ENCODE data around the gene XRCC4. TPM values are rescaled to one million over a fixed set of nuclear protein-coding genes. Genes with fewer than 3 reads are reported as not detected.

Gene XRCC4
- total RNA-seq, 1 experiment from 2014 or later, result 10.8 TPM

DNA sequence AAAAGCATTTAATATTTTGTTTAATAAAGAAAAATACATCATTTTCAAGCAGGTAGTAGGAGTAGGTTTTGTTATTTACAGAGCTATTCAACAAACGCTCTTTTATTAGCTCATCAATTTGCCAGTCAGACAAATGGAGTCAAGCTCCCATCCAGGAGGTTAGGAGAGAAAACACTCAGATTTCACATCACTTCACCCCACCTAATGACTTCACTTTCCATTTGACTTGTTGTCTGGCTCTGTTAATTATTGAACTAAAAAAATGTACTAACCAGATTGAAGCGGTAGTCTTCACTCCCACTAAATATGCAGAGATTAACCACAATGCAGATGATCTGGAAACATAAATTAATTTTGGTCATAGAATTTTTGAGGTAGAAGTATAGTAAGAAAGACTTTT is 200.6 kb downstream of the XRCC4 start:
- no peak overlapping the region for H3K23ac ChIP-seq (ENCODE audit: insufficient read length, low read depth, low read length)
- H3K9ac ChIP-seq (ENCODE audit: extremely low read depth, insufficient read length, low read length), result no peak overlapping the region
- H2BK20ac ChIP-seq (ENCODE audit: low read depth, low read length, poor library complexity, severe bottlenecking), result no peak overlapping the region
- H3K27ac ChIP-seq (ENCODE audit: insufficient read length, low read depth, low read length), result no peak overlapping the region
- peaks cover 0 to 2% (median 0%) of the 10 kb centered on the region in 3 experiments; a peak in 1 of 7 replicates for H3K36me3 Mint-ChIP-seq (ENCODE audit: insufficient read depth in 1 of 3, low read depth in 3 of 3)
- no peak overlapping the region for H2BK15ac ChIP-seq (ENCODE audit: low read depth, low read length)
- H3K4me1 Mint-ChIP-seq, result peaks cover 10 to 15% of the 10 kb centered on the region in 2 experiments
- no peaks in the 10 kb centered on the region for H4K20me1 ChIP-seq (ENCODE audit: control insufficient read depth, insufficient read depth, insufficient read length)
- no peak for TF ChIP-seq CTCF (conservative IDR thresholded peaks at IDR 0.05)
- H4K5ac ChIP-seq (ENCODE audit: insufficient read length, low read depth, low read length), result no peak overlapping the region
- no peaks in the 10 kb centered on the region for H3K79me1 ChIP-seq (ENCODE audit: insufficient read depth, low read depth, low read length, poor library complexity, severe bottlenecking)
- H3K56ac ChIP-seq (ENCODE audit: insufficient read length, low read depth, low read length), result no peak overlapping the region
- no peaks in the 10 kb centered on the region for H3K27me3 Mint-ChIP-seq (ENCODE audit: low read depth)
- no peak overlapping the region for H3K14ac ChIP-seq (ENCODE audit: insufficient read depth, low read length)
- H3K79me2 ChIP-seq (ENCODE audit: insufficient read depth, low read length), result no peaks in the 10 kb centered on the region
- H3T11ph ChIP-seq (ENCODE audit: low read length), result no peak overlapping the region
- H3K18ac ChIP-seq (ENCODE audit: insufficient read length, low read depth, low read length), result no peak overlapping the region
- no peak overlapping the region for H2AK5ac ChIP-seq (ENCODE audit: insufficient read length, low read length)
- H3K4me3 Mint-ChIP-seq, result no peak overlapping the region
- no peak overlapping the region for H2BK5ac ChIP-seq (ENCODE audit: insufficient read length, low read length)
- no peak for DNase-seq
- H2AFZ ChIP-seq (ENCODE audit: low read length), result no peak overlapping the region
- no peaks in the 10 kb centered on the region for H3K9me3 ChIP-seq (ENCODE audit: control insufficient read depth, low read depth, low read length)
- peaks cover 4 to 9% of the 10 kb centered on the region in 2 experiments; a peak in 3 of 5 replicates for H3K9me3 Mint-ChIP-seq
- H3K4me2 ChIP-seq (ENCODE audit: insufficient read depth, insufficient read length, low read length), result no peak overlapping the region
- H4K91ac ChIP-seq (ENCODE audit: insufficient read length, low read depth, low read length), result no peak overlapping the region
- H3K27ac Mint-ChIP-seq, result no peak overlapping the region
- WGBS (ENCODE audit: extremely low coverage, insufficient read length, low lambda C conversion rate), result no CpG with 5 or more reads among the region's 2 CpGs
- no peaks in the 10 kb centered on the region for H3K23me2 ChIP-seq (ENCODE audit: insufficient read length, low read depth, low read length, poor library complexity, severe bottlenecking)
- no peak overlapping the region for H2BK120ac ChIP-seq (ENCODE audit: low read depth, low read length, poor library complexity, severe bottlenecking)
- no peak overlapping the region for H4K8ac ChIP-seq (replicated peaks; ENCODE audit: insufficient read length, low read depth, low read length)
- H3K27me3 ChIP-seq (ENCODE audit: insufficient read depth, low read length), result no peaks in the 10 kb centered on the region
- no peak overlapping the region for H3K4ac ChIP-seq (ENCODE audit: low read depth, low read length)
- H2BK12ac ChIP-seq (ENCODE audit: insufficient read length, low read depth, low read length), result no peak overlapping the region
- H3K4me1 ChIP-seq (ENCODE audit: insufficient read depth, low read length), result no peaks in the 10 kb centered on the region
